ENCODE results near the gene RASA1. TPM values are rescaled to one million over a fixed set of nuclear protein-coding genes. Genes with fewer than 3 reads are reported as not detected.

RASA1 gene
- total and polyA plus RNA-seq, 9 donors, result 19.6 to 33.9 (median 30.2) TPM

GRCh38 chr5:87241555-87241954, 26.1 kb upstream of the RASA1 start:
- no peak for DNase-seq
- no peak overlapping the region for H3K4me3 ChIP-seq
- H3K36me3 ChIP-seq, result no peaks in the 10 kb centered on the region
- H3K27me3 ChIP-seq, result no peaks in the 10 kb centered on the region
- no peak for TF ChIP-seq CTCF (IDR thresholded peaks at IDR 0.05)
- no peak for TF ChIP-seq POLR2A (IDR thresholded peaks at IDR 0.05)
- no peaks in the 10 kb centered on the region for H3K9me3 ChIP-seq
- intact Hi-C loops (cut with DNase I), result no loop called here
- H3K4me1 ChIP-seq (ENCODE audit: insufficient read depth), result no peaks in the 10 kb centered on the region
- WGBS, 3 donors, result 70 to 79% (median 71%) methylated on average over 2 of the region's 2 CpGs
- H3K27ac ChIP-seq, result no peak overlapping the region

GRCh38 chr5:87242242-87242641, 25.4 kb upstream of the RASA1 start:
- Histone ChIP-seq H3K4me3 (no peak overlapping the region), H3K27me3 (no peaks in the 10 kb centered on the region), H3K36me3 (no peaks in the 10 kb centered on the region), H3K27ac (no peak overlapping the region), H3K4me1 (ENCODE audit: insufficient read depth) (no peaks in the 10 kb centered on the region), H3K9me3 (no peaks in the 10 kb centered on the region)
- 75 to 81% (median 79%) methylated on average over 1 of the region's 1 CpG for WGBS, 3 donors
- intact Hi-C loops (cut with DNase I), result no loop called here
- TF ChIP-seq POLR2A (IDR thresholded peaks at IDR 0.05), result no peak
- DNase-seq, result no peak

- Histone ChIP-seq H3K27me3 (no peaks in the 10 kb centered on the region), H3K9me3 (no peaks in the 10 kb centered on the region), H3K36me3 (no peaks in the 10 kb centered on the region), H3K4me3 (no peak overlapping the region), H3K4me1 (ENCODE audit: insufficient read depth) (no peaks in the 10 kb centered on the region), H3K27ac (no peak overlapping the region)
- TF ChIP-seq EP300 (IDR thresholded peaks at IDR 0.05) (no peak), POLR2A (IDR thresholded peaks at IDR 0.05) (no peak), CTCF (IDR thresholded peaks at IDR 0.05) (no peak)
- WGBS, 3 donors, result 83 to 90% (median 84%) methylated on average over 3 of the region's 3 CpGs
- DNase-seq, result no peak
- intact Hi-C loops (cut with DNase I), result no loop called here
Observed at GRCh38 chr5:87243161-87243844, 24.4 kb upstream of the RASA1 start.

- no peaks in the 10 kb centered on the region for H3K9me3 ChIP-seq
- intact Hi-C loops (cut with DNase I), result no loop called here
- H3K27me3 ChIP-seq, result no peaks in the 10 kb centered on the region
- no peaks in the 10 kb centered on the region for H3K36me3 ChIP-seq
- H3K4me3 ChIP-seq, result no peak overlapping the region
- WGBS, 3 donors, result 52 to 70% (median 58%) methylated on average over 2 of the region's 2 CpGs
- no peak for DNase-seq
- no peaks in the 10 kb centered on the region for H3K4me1 ChIP-seq (ENCODE audit: insufficient read depth)
- H3K27ac ChIP-seq, result no peak overlapping the region
- TF ChIP-seq CTCF (IDR thresholded peaks at IDR 0.05), result no peak
- no peak for TF ChIP-seq EP300 (IDR thresholded peaks at IDR 0.05)
Observed at GRCh38 chr5:87245451-87245850, 22.2 kb upstream of the RASA1 start.

- intact Hi-C loops (cut with DNase I), result no loop called here
- no peak for TF ChIP-seq EP300 (IDR thresholded peaks at IDR 0.05)
- no peak for TF ChIP-seq POLR2A (IDR thresholded peaks at IDR 0.05)
- TF ChIP-seq CTCF (IDR thresholded peaks at IDR 0.05), result no peak
- no peak overlapping the region for H3K4me3 ChIP-seq
- no peaks in the 10 kb centered on the region for H3K36me3 ChIP-seq
- DNase-seq, result no peak
- H3K9me3 ChIP-seq, result no peaks in the 10 kb centered on the region
- H3K27ac ChIP-seq, result no peak overlapping the region
- no peaks in the 10 kb centered on the region for H3K4me1 ChIP-seq (ENCODE audit: insufficient read depth)
- H3K27me3 ChIP-seq, result no peaks in the 10 kb centered on the region
Observed at GRCh38 chr5:87246061-87246460, 21.6 kb upstream of the RASA1 start.

Measured in ovary (tissue), 9 donors.